GM12891 (cell line): ENCODE measurements around the gene RHBG.

Experiments used
- POLR2AphosphoS5 ChIP-seq: IDR thresholded peaks from 2 replicates; pipeline ENCODE4 v1.6.1; 2011; ENCODE audit warnings: low read depth, low read length, control low read depth
- SPI1 ChIP-seq: IDR thresholded peaks from 2 replicates; pipeline ENCODE4 v1.6.1; 2011; ENCODE audit warnings: low read depth, low read length, control low read depth

- TF ChIP-seq SPI1 = no peak
- no peak for TF ChIP-seq POLR2AphosphoS5
These were observed 15.6 kb downstream of the RHBG start for GRCh38 chr1:156384658-156385057.
